IMR-90 (cell line): ENCODE measurements around the gene TCHP. TPM values are rescaled to one million over a fixed set of nuclear protein-coding genes. Genes with fewer than 3 reads are reported as not detected.

Experiments
- ATAC-seq: fragments of 200-7000 bp; cut with Tn5 transposase; 2 replicates; pipeline ENCODE4 v1.9.1; 2020; ENCODE audit warnings: low read depth, mild to moderate bottlenecking, moderate library complexity
- BruUV-seq: library from RNA; stranded (reverse); fragments of 400-500 nt; replicated peaks from 2 replicates; lab custom pipeline; 2021; lab: Mats Ljungman, UMichigan
- CTCF ChIA-PET: fragments of 300-600 bp; formaldehyde crosslinking; extraction: SDS; loops from one replicate; lab custom pipeline; 2021; ENCODE audit warnings: antibody characterized with exemption; lab: Yijun Ruan, JAX
- POLR2A ChIA-PET: fragments of 300-600 bp; sonication (Branson Sonifier 250); formaldehyde crosslinking; loops from one replicate; lab custom pipeline; 2022; ENCODE audit warnings: antibody characterized with exemption; ENCODE audit not compliant: unreplicated experiment; lab: Charles Lee
- DNase-seq: peaks from one replicate; pipeline ENCODE4 v3.0.0; 2013
- H2AFZ ChIP-seq: replicated peaks from 2 replicates; pipeline ENCODE3; 2013; ENCODE audit warnings: low read length, mild to moderate bottlenecking; ENCODE audit not compliant: poor library complexity
- H2AK5ac ChIP-seq: 2 replicates; pipeline ENCODE4 v1.6.1; 2013; ENCODE audit warnings: low read depth, low read length, inconsistent platforms
- H2AK9ac ChIP-seq: replicated peaks from 2 replicates; pipeline ENCODE3; 2013; ENCODE audit warnings: mild to moderate bottlenecking, low read depth, low read length, moderate library complexity; ENCODE audit not compliant: poor library complexity
- H2BK120ac ChIP-seq: 2 replicates; pipeline ENCODE4 v1.6.1; 2013; ENCODE audit warnings: low read depth, low read length, inconsistent platforms
- H2BK15ac ChIP-seq: 3 replicates; pipeline ENCODE4 v1.6.1; 2013; ENCODE audit warnings: low read depth, low read length, inconsistent platforms
- H2BK20ac ChIP-seq: 2 replicates; pipeline ENCODE4 v1.6.1; 2013; ENCODE audit warnings: low read depth, mild to moderate bottlenecking, inconsistent platforms, low read length, moderate library complexity
- H2BK5ac ChIP-seq: 2 replicates; pipeline ENCODE4 v1.6.1; 2013; ENCODE audit warnings: mild to moderate bottlenecking, low read depth, low read length, inconsistent platforms; ENCODE audit not compliant: poor library complexity, severe bottlenecking
- H3K14ac ChIP-seq: replicated peaks from 2 replicates; pipeline ENCODE4 v1.6.1; 2013; ENCODE audit warnings: low read depth, low read length, inconsistent platforms
- H3K18ac ChIP-seq: 2 replicates; pipeline ENCODE4 v1.6.1; 2013; ENCODE audit warnings: low read depth, low read length, control low read depth
- H3K23ac ChIP-seq: 2 replicates; pipeline ENCODE4 v1.6.1; 2013; ENCODE audit warnings: low read depth, low read length, inconsistent platforms
- H3K27ac ChIP-seq: 2 replicates; pipeline ENCODE4 v1.5.1; 2013; ENCODE audit warnings: mild to moderate bottlenecking, control low read depth, low read length; ENCODE audit not compliant: insufficient read depth
- H3K27me3 ChIP-seq: 2 replicates; pipeline ENCODE4 v1.6.1; 2013; ENCODE audit warnings: low read length; ENCODE audit not compliant: control insufficient read depth, insufficient read depth
- H3K36me3 ChIP-seq: 2 replicates; pipeline ENCODE4 v1.6.1; 2013; ENCODE audit warnings: low read length, mixed read lengths; ENCODE audit not compliant: control insufficient read depth, insufficient read depth
- H3K4ac ChIP-seq: 2 replicates; pipeline ENCODE4 v1.6.1; 2013; ENCODE audit warnings: low read depth, low read length, inconsistent platforms
- H3K4me1 ChIP-seq: 2 replicates; pipeline ENCODE4 v1.6.1; 2013; ENCODE audit warnings: low read length, mixed read lengths; ENCODE audit not compliant: control insufficient read depth, insufficient read depth
- H3K4me2 ChIP-seq: 2 replicates; pipeline ENCODE4 v1.6.1; 2013; ENCODE audit warnings: low read depth, mild to moderate bottlenecking, control low read depth, low read length, moderate library complexity
- H3K4me3 ChIP-seq: 2 replicates; pipeline ENCODE4 v1.5.1; 2013; ENCODE audit warnings: low read depth, mild to moderate bottlenecking, control low read depth, low read length, moderate library complexity; ENCODE audit not compliant: insufficient read depth
- H3K56ac ChIP-seq: 2 replicates; pipeline ENCODE4 v1.6.1; 2013; ENCODE audit warnings: low read length, inconsistent platforms; ENCODE audit not compliant: insufficient read depth; ENCODE audit errors: extremely low read depth
- H3K79me1 ChIP-seq, 2 experiments: 2 replicates each; pipeline ENCODE4 v1.6.1; 2013; ENCODE audit warnings: low read length in 2 of 2, inconsistent platforms in 1 of 2, low read depth in 1 of 2
- H3K9ac ChIP-seq: 2 replicates; pipeline ENCODE4 v1.6.1; 2013; ENCODE audit warnings: low read depth, low read length, control low read depth
- H3K9me1 ChIP-seq: 2 replicates; pipeline ENCODE4 v1.6.1; 2013; ENCODE audit warnings: low read length, inconsistent platforms; ENCODE audit not compliant: insufficient read depth
- H3K9me3 ChIP-seq: 2 replicates; pipeline ENCODE4 v1.6.1; 2013; ENCODE audit warnings: low read length; ENCODE audit not compliant: control insufficient read depth, insufficient read depth
- H4K20me1 ChIP-seq: 2 replicates; pipeline ENCODE4 v1.6.1; 2013; ENCODE audit warnings: low read length, inconsistent platforms; ENCODE audit not compliant: insufficient read depth
- H4K5ac ChIP-seq: 2 replicates; pipeline ENCODE4 v1.6.1; 2013; ENCODE audit warnings: mild to moderate bottlenecking, low read depth, low read length, control low read depth
- H4K8ac ChIP-seq, 2 experiments: 2 replicates each; pipeline ENCODE4 v1.6.1; 2013; ENCODE audit warnings: low read depth in 2 of 2, low read length in 2 of 2, control low read depth in 1 of 2, inconsistent platforms in 1 of 2
- H4K91ac ChIP-seq: 2 replicates; pipeline ENCODE4 v1.6.1; 2013; ENCODE audit warnings: low read depth, low read length, inconsistent platforms; ENCODE audit not compliant: insufficient read depth
- CEBPB ChIP-seq: IDR thresholded peaks from 2 replicates; pipeline ENCODE4 v1.6.1; 2012; ENCODE audit warnings: low read depth, low read length, improper control_type of control experiment
- FOS ChIP-seq: fragments of 150-350 bp; IDR thresholded peaks from 2 replicates; pipeline ENCODE4 v1.6.1; 2016; ENCODE audit warnings: low read depth, low read length
- MAFK ChIP-seq: IDR thresholded peaks from 2 replicates; pipeline ENCODE4 v1.6.1; 2012; ENCODE audit warnings: low read depth, low read length, improper control_type of control experiment
- MAZ ChIP-seq: IDR thresholded peaks from 2 replicates; pipeline ENCODE4 v1.6.1; 2012; ENCODE audit warnings: low read depth, mild to moderate bottlenecking, low read length, improper control_type of control experiment, moderate library complexity, borderline replicate concordance
- MXI1 ChIP-seq: IDR thresholded peaks from 2 replicates; pipeline ENCODE4 v1.6.1; 2012; ENCODE audit warnings: low read depth, mild to moderate bottlenecking, low read length, moderate library complexity, borderline replicate concordance
- SMC3 ChIP-seq: fragments of 150-350 bp; IDR thresholded peaks from 2 replicates; pipeline ENCODE4 v1.6.1; 2016; ENCODE audit warnings: low read depth, mild to moderate bottlenecking, antibody characterized with exemption, low read length, moderate library complexity
- WGBS, 2 experiments: methylation state at CpG; one replicate each; pipeline versions ENCODE4 v1.1.5 to v1.1.7; 2013; ENCODE audit warnings: missing lambda C conversion rate in 2 of 2; ENCODE audit not compliant: insufficient read length in 1 of 2; ENCODE audit errors: extremely low coverage in 2 of 2; 5-methylcytosine and 5-hydroxymethylcytosine counted together
- dilution Hi-C: fragments of 300-500 bp; cut with HindIII; formaldehyde crosslinking; loops from one replicate; pipeline ENCODE4 v1.14.3; 2018; ENCODE audit warnings: low sequenced_read_pairs; ENCODE audit not compliant: unreplicated experiment
- in situ Hi-C: fragments of 300-500 bp; cut with MboI; formaldehyde crosslinking; loops from 3 replicates; pipeline ENCODE4 v1.14.3; 2019; ENCODE audit warnings: low sequenced_read_pairs, inconsistent platforms, mixed read lengths
- intact Hi-C: fragments of 100-400 bp; cut with micrococcal nuclease; formaldehyde crosslinking; loops from 2 replicates; pipeline ENCODE4 v1.10.0; 2022
- polyA plus RNA-seq, 3 experiments: library from polyadenylated mRNA; depleted of rRNA; stranded (reverse); fragments of >200 nt; gene quantifications; 2 replicates each; pipeline ENCODE4 v1.2.3, GENCODE V29; 2012; ENCODE audit warnings: low replicate concordance in 1 of 3
- total RNA-seq: library from RNA; depleted of rRNA; stranded (reverse); fragments of >200 nt; gene quantifications from 2 replicates; pipeline ENCODE4 v1.2.3, GENCODE V29; 2012

TCHP gene
- total and polyA plus RNA-seq, 2 of the 4 experiments (the other 2 are of a cell fraction) = 6.1 to 13.4 TPM

DNA sequence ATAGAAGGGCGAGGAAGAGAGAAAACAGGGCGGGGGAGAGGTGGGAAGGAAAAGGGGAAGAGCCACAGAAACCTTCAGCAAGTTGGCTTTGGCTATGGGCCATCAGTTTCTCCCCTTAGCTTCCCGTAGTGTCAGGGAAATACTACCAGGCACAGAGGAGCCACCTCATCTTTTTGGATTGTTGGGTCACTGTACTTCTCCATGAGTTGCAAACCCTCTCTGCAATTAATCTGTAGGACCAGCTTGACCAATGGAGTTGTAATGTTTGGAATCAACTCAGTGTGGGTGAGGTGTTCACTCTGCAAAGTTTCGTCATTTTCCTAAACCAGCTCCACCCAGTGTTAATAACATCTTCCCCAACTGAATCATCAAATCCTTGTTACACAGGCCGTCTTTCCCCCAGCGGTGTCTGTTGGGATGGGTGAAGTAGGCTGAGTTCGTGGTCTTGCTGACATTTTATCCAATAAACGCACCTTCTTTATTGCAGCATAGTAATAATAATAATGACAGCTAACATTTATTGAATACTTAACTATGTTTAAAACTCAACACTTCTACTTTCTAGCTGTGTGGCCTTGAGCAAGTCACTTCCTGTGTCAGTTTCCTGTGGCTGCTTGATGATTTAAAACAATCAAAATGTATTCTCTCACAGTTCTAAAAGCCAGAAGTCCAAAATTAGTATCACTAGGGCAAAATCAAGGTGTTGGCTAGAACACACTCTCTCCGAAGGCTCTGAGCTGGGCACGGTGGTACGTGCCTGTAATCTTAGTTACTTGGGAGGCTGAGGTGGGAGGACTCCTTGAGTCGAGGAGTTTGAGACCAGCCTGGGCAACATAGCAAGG, 11.7 kb upstream of the TCHP start:
- Histone ChIP-seq H4K91ac (peak overlapping the region; percentile 81), H3K18ac (peak overlapping the region; percentile 10; the same call in 1 of the 2 replicates), H4K20me1 (no peaks in the 10 kb centered on the region), H3K27ac (peak overlapping the region; percentile 77), H3K27me3 (no peaks in the 10 kb centered on the region; the same call in 1 of the 2 replicates), H3K9me1 (peaks cover 7% of the 10 kb centered on the region; the same call in 1 of the 2 replicates), H3K36me3 (no peaks in the 10 kb centered on the region), H4K8ac (peak overlapping the region; percentile 74 to 85), H2AK5ac (peak overlapping the region; percentile 91), H2BK15ac (peak overlapping the region; percentile 55; the same call in 2 of the 3 replicates), H3K4me3 (no peak overlapping the region), H3K9me3 (no peaks in the 10 kb centered on the region), H3K4me2 (no peak overlapping the region; the same call in 1 of the 2 replicates), H3K23ac (peak overlapping the region; percentile 10), H3K4ac (peak overlapping the region; percentile 87), H3K14ac (peak overlapping the region; percentile 39), H4K5ac (0 out of 2 replicates have a peak overlapping the region, but pooled peaks have one; percentile 1), H2AK9ac (peak overlapping the region; percentile 79), H2BK5ac (peak overlapping the region; percentile 93), H3K79me1 (no peaks in the 10 kb centered on the region), H3K56ac (peak overlapping the region; percentile 7; the same call in 1 of the 2 replicates), H3K4me1 (0 out of 2 replicates have a peak, but pooled peaks cover 6% of the 10 kb centered on the region), H3K9ac (no peak overlapping the region), H2BK120ac (peak overlapping the region; percentile 86), H2AFZ (peak overlapping the region; percentile 36), H2BK20ac (peak overlapping the region; percentile 80)
- ChIA-PET CTCF (interaction anchor here (0.6 kb wide), 1 partner anchor 479 kb away, joined by 5 read pairs; no protein-coding TSS in a partner anchor), POLR2A (interaction anchor here (0.6 to 0.7 kb wide), 2 partner anchors 60 to 76 kb away, joined by 16 read pairs; no protein-coding TSS in a partner anchor)
- TF ChIP-seq MAFK (peak; percentile 24; the same call in 1 of the 2 replicates), MAZ (no peak), MXI1 (no peak), SMC3 (no peak), FOS (peak; percentile 60), CEBPB (peak; percentile 92)
- dilution Hi-C loops = no loop called here
- ATAC-seq (peak; percentile 95), DNase-seq (peak; percentile 97)
- in situ Hi-C loops = no loop called here
- WGBS, 2 experiments = 60% methylated on average over 1 of the region's 12 CpGs; no CpG with 5 or more reads in 1 of the 2 experiments
- BruUV-seq = no TSS peak
- intact Hi-C loops = no loop called here
